K562 (cell line): Measurements from ENCODE around the gene TRIM33. TPM values are rescaled to one million over a fixed set of nuclear protein-coding genes. Genes with fewer than 3 reads are reported as not detected.

Experiments used
- ATAC-seq: fragments of 200-7000 bp; cut with Tn5 transposase; 3 replicates; pipeline ENCODE4 v1.9.1; 2020; ENCODE audit warnings: moderate library complexity
- BruUV-seq: library from RNA; stranded (reverse); fragments of 400-500 nt; replicated peaks from 2 replicates; lab custom pipeline; 2021; lab: Mats Ljungman, UMichigan
- CTCF ChIA-PET: fragments of 300-600 bp; formaldehyde crosslinking; extraction: SDS; loops from one replicate; lab custom pipeline; 2021; ENCODE audit warnings: low intra/inter-chr PET ratio; lab: Yijun Ruan, JAX
- POLR2A ChIA-PET: fragments of 300-600, 350-650 bp; sonication (Branson Sonifier 250); formaldehyde crosslinking; extraction: SDS; loops from one replicate; lab custom pipeline; 2021; ENCODE audit warnings: antibody characterized with exemption, inconsistent platforms; lab: Yijun Ruan, JAX
- DNase-seq, 4 experiments: peaks; one replicate each; pipeline versions ENCODE4 v3.0.0 to v3.0.0-alpha.2; 2011 to 2018; ENCODE audit warnings: low spot score in 3 of 4, mixed read lengths in 3 of 4; ENCODE audit errors: extremely low read depth in 1 of 4
- FAIRE-seq: peaks from 2 replicates; lab custom pipeline; 2011; peaks lifted over from hg19 to GRCh38; lab: Jason Lieb, UNC
- H2AFZ ChIP-seq: 2 replicates; pipeline ENCODE4 v1.6.0; 2011; ENCODE audit warnings: low read depth, low read length, control low read depth, inconsistent platforms
- H3K27ac ChIP-seq: fragments of 200-600 bp; 3 replicates; pipeline ENCODE4 v1.8.0; 2011; ENCODE audit warnings: low read depth, mild to moderate bottlenecking, control low read depth, inconsistent platforms, low read length, moderate library complexity, mixed read lengths; ENCODE audit errors: extremely low read depth
- H3K27me3 ChIP-seq, 2 experiments: fragments of 300-600 bp in 1 of 2; 2 replicates in 1 of 2; 3 replicates in 1 of 2; pipeline versions ENCODE4 v1.6.0 to v1.8.0; 2011; ENCODE audit warnings: inconsistent platforms in 2 of 2, low read length in 2 of 2, mild to moderate bottlenecking in 1 of 2, mixed read lengths in 1 of 2, moderate library complexity in 1 of 2; ENCODE audit not compliant: control insufficient read depth in 2 of 2, insufficient read depth in 2 of 2
- H3K36me3 ChIP-seq: fragments of 300-600 bp; 3 replicates; pipeline ENCODE4 v1.8.0; 2011; ENCODE audit warnings: mild to moderate bottlenecking, low read length, inconsistent platforms; ENCODE audit not compliant: control insufficient read depth, insufficient read depth
- H3K4me1 ChIP-seq, 2 experiments: fragments of 200-600 bp in 1 of 2; replicated peaks in 1 of 2; 2 replicates in 1 of 2; 3 replicates in 1 of 2; pipeline versions ENCODE4 v1.5.1 to v1.8.0; 2011; ENCODE audit warnings: inconsistent platforms in 2 of 2, low read length in 2 of 2, mild to moderate bottlenecking in 1 of 2, mixed read lengths in 1 of 2, moderate library complexity in 1 of 2; ENCODE audit not compliant: control insufficient read depth in 2 of 2, insufficient read depth in 2 of 2
- H3K4me2 ChIP-seq: 2 replicates; pipeline ENCODE4 v1.6.1; 2011; ENCODE audit warnings: low read length, control low read depth, inconsistent platforms, mixed read lengths; ENCODE audit not compliant: insufficient read depth
- H3K4me3 ChIP-seq: fragments of 200-600 bp; sonication (generic), shearing (Covaris generic); 2 replicates; pipeline ENCODE4 v1.5.1; 2016; ENCODE audit warnings: control low read depth, inconsistent platforms
- H3K79me2 ChIP-seq: fragments of 200-600 bp; 3 replicates; pipeline ENCODE4 v1.8.0; 2011; ENCODE audit warnings: low read length, inconsistent platforms; ENCODE audit not compliant: control insufficient read depth, insufficient read depth
- H3K9ac ChIP-seq, 2 experiments: 2 replicates each; pipeline versions ENCODE4 v1.6.0 to v1.6.1; 2011; ENCODE audit warnings: low read depth in 2 of 2, low read length in 2 of 2, control low read depth in 1 of 2, inconsistent platforms in 1 of 2, mild to moderate bottlenecking in 1 of 2, mixed read lengths in 1 of 2; ENCODE audit not compliant: insufficient read depth in 1 of 2
- H3K9me1 ChIP-seq: one replicate; pipeline ENCODE4 v1.6.0; 2011; ENCODE audit warnings: inconsistent platforms, mild to moderate bottlenecking, low read length, moderate library complexity; ENCODE audit not compliant: control insufficient read depth, insufficient read depth
- H3K9me3 ChIP-seq: replicated peaks from 2 replicates; pipeline ENCODE4 v1.5.1; 2011; ENCODE audit warnings: low read depth, low read length, inconsistent platforms; ENCODE audit not compliant: control insufficient read depth, insufficient read depth
- H4K20me1 ChIP-seq: replicated peaks from 2 replicates; pipeline ENCODE4 v1.6.1; 2011; ENCODE audit warnings: low read length, inconsistent platforms, mixed read lengths; ENCODE audit not compliant: control insufficient read depth, insufficient read depth
- CBX3 ChIP-seq, 2 experiments: IDR thresholded peaks; 1 replicate in 1 of 2; 2 replicates in 1 of 2; pipeline ENCODE4 v1.6.1; 2012; ENCODE audit warnings: inconsistent platforms in 2 of 2, low read length in 2 of 2, borderline replicate concordance in 1 of 2, control low read depth in 1 of 2
- FUS ChIP-seq: fragments of 200-400 bp; formaldehyde crosslinking; optimal IDR thresholded peaks from 2 replicates; pipeline ENCODE3; 2017; ENCODE audit warnings: low read depth, low read length
- POLR2AphosphoS5 ChIP-seq: IDR thresholded peaks from 2 replicates; pipeline ENCODE4 v1.6.1; 2011; ENCODE audit warnings: mild to moderate bottlenecking, low read depth, low read length, moderate library complexity; ENCODE audit not compliant: control insufficient read depth, insufficient read depth
- TSC22D4 ChIP-seq: fragments of 450-650 bp; IDR thresholded peaks from 2 replicates; pipeline ENCODE4 v1.6.1; 2016; ENCODE audit warnings: missing genetic modification characterization, missing biosample characterization, control low read depth
- ZC3H4 ChIP-seq: sonication (generic); formaldehyde crosslinking; IDR thresholded peaks from 2 replicates; pipeline ENCODE4 v1.9.0; 2021; ENCODE audit warnings: missing genetic modification reagents, borderline replicate concordance
- WGBS: fragments of 100-300 bp; shearing (Covaris generic); methylation state at CpG from one replicate; pipeline ENCODE4 v1.1.6; 2016; ENCODE audit warnings: low coverage, mixed read lengths; ENCODE audit not compliant: insufficient coverage; ENCODE audit errors: missing lambda C conversion rate; 5-methylcytosine and 5-hydroxymethylcytosine counted together
- in situ Hi-C: fragments of 300-500 bp; cut with MboI; formaldehyde crosslinking; loops from 4 replicates; pipeline ENCODE4 v1.15.0; 2018; ENCODE audit warnings: inconsistent platforms, mixed read lengths
- intact Hi-C: fragments of 100-400 bp; cut with micrococcal nuclease; formaldehyde crosslinking; loops from 2 replicates; pipeline ENCODE4 v1.14.2; 2022
- polyA plus RNA-seq, 8 experiments: library from polyadenylated mRNA; depleted of rRNA in 4 of 8; stranded (reverse) in 5 of 8; unstranded in 3 of 8; fragments of >200 nt; fragmentation: Nextera tagmentation in 2 of 8; fragmentation: Illumina TruSeq in 1 of 8; extraction: Ambion mirVana in 2 of 8; extraction: Trizol in 1 of 8; gene quantifications; 2 replicates each; pipeline versions ENCODE4 v1.2.1 to v1.2.3, GENCODE V29; 2011 to 2014; ENCODE audit warnings: inconsistent platforms in 1 of 8, missing spikeins in 1 of 8
- total RNA-seq, 7 experiments: library from RNA; depleted of rRNA in 6 of 7; stranded (reverse); fragments of >200 nt in 6 of 7; fragmentation: Illumina TruSeq in 2 of 7; extraction: Trizol in 2 of 7; gene quantifications; 2 replicates each; pipeline versions ENCODE4 v1.2.1 to v1.2.3, GENCODE V29; 2011 to 2021; ENCODE audit warnings: low replicate concordance in 1 of 7

Gene TRIM33
- total and polyA plus RNA-seq, 9 of the 15 experiments (the other 6 are each of a cell fraction or from before 2014, with no cell fraction given): 9.3 to 58.4 (median 40.2) TPM

DNA sequence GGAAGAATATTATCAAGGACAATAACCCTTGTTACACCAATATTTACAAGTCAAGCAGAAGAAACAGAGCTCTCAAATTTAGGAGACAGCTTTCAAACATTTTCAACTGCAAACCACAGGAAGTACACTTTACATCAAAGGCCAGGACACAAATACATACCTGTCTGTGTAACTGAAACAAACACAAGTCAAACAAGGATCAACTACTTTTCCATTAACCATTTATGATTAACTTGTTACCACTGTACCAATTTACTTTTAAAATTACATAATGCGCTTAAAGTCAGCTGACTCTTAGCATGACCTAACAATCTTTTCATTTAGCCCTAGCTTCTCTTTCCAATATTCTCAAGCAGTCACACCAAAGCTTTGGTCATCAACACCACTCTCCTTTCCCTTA lies 43.5 kb downstream of the TRIM33 start:
- H3K27ac ChIP-seq: no peak overlapping the region; the same call in 2 of the 3 replicates
- POLR2A ChIA-PET: interaction anchor here (0.9 to 1.1 kb wide), 2 partner anchors 11 to 18 kb away, joined by 3 read pairs; no protein-coding TSS in a partner anchor
- H3K9me3 ChIP-seq: no peaks in the 10 kb centered on the region
- H3K9me1 ChIP-seq: no peaks in the 10 kb centered on the region
- peaks cover 7 to 12% of the 10 kb centered on the region in 2 experiments for H3K4me1 ChIP-seq
- no peak overlapping the region for H3K4me3 ChIP-seq
- no peak overlapping the region for H2AFZ ChIP-seq
- no peak overlapping the region for H3K9ac ChIP-seq
- peaks cover 18% of the 10 kb centered on the region; the same call in 2 of the 3 replicates for H3K36me3 ChIP-seq
- no peaks in the 10 kb centered on the region for H3K27me3 ChIP-seq
- peaks cover 5% of the 10 kb centered on the region; the same call in 1 of the 2 replicates for H4K20me1 ChIP-seq
- no peak overlapping the region for H3K4me2 ChIP-seq
- ATAC-seq (no peak), DNase-seq (no peak), FAIRE-seq (no peak)
- H3K79me2 ChIP-seq: peaks cover 82% of the 10 kb centered on the region
- in situ Hi-C loops (no loop called here), intact Hi-C loops (no loop called here)
- CTCF ChIA-PET: no interaction called here
- TF ChIP-seq TSC22D4 (tag) (0 out of 2 replicates have a peak, but pooled peaks have one; percentile 43), FUS (no peak)
- BruUV-seq: no TSS peak
- WGBS: 95% methylated on average over 1 of the region's 1 CpG

DNA sequence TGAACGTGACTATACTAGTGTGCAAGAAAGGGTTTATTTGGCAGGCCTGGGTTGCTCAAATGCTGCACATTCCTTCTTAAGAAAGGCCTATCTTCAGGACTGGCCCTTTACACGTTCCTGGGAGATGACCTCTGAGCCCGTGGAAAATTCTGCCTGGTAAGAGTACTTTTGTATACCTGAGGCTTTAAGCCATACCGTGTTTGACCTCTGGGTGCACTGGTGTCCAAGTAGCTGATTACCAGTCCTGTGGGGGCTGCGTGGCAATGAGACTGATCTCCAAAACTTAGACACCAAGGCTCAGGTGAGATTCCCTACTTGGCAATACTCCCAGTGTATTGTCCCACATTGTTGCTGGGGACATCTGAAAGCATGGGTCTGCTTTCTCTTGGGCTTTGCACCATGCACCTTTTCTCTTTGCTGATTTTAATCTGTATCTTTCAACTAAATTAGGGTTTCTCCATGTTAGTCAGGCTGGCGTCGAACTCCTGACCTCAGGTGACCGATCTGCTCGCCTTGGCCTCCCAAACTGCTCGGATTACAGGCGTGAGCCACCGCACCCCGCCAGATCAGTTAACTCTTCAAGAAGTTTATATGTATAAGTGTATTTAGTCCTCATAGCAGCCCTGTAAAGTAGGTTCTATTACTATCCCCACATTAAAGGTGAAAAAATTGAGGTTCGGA lies 44.5 kb downstream of the TRIM33 start:
- no peak overlapping the region for H3K27ac ChIP-seq
- H3K4me2 ChIP-seq: no peak overlapping the region
- no peak overlapping the region for H3K4me3 ChIP-seq
- TF ChIP-seq ZC3H4 (CRISPR knock-in tag): no peak
- peak in 1 of 2 experiments; percentile 52; a peak in 1 of 3 replicates for TF ChIP-seq CBX3 (IDR thresholded peaks at IDR 0.05; ENCODE audit: borderline replicate concordance in 1 of 2, low read length in 2 of 2)
- TF ChIP-seq POLR2AphosphoS5: peak; percentile 31; the same call in 1 of the 2 replicates
- TF ChIP-seq, all 486 proteins: peak for 2
- H2AFZ ChIP-seq: no peak overlapping the region
- H3K36me3 ChIP-seq: peaks cover 28% of the 10 kb centered on the region; the same call in 2 of the 3 replicates
- ChIA-PET POLR2A (interaction anchor here (0.6 to 1.0 kb wide), 2 partner anchors 34 to 48 kb away, joined by 3 read pairs; no protein-coding TSS in a partner anchor), CTCF (no interaction called here)
- FAIRE-seq: no peak
- intact Hi-C loops (no loop called here), in situ Hi-C loops (no loop called here)
- H3K27me3 ChIP-seq: no peaks in the 10 kb centered on the region
- WGBS: 74% methylated on average over 14 of the region's 14 CpGs
- BruUV-seq: no TSS peak
- no peaks in the 10 kb centered on the region for H3K9me3 ChIP-seq
- ATAC-seq: peak; percentile 74
- no peaks in the 10 kb centered on the region for H3K9me1 ChIP-seq
- peaks cover 80% of the 10 kb centered on the region for H3K79me2 ChIP-seq
- peaks cover 5% of the 10 kb centered on the region; the same call in 1 of the 2 replicates for H4K20me1 ChIP-seq
- peaks cover 7 to 12% of the 10 kb centered on the region in 2 experiments for H3K4me1 ChIP-seq
- peak in 1 of 4 experiments; percentile 25 for DNase-seq
- no peak overlapping the region for H3K9ac ChIP-seq
